CD14-positive monocyte (primary cell): Measurements from ENCODE around the gene NAT9. TPM values are rescaled to one million over a fixed set of nuclear protein-coding genes. Genes with fewer than 3 reads are reported as not detected.

Source experiments
- DNase-seq, 3 donors: peaks; one replicate each; pipeline ENCODE4 v3.0.0-alpha.2; 2011 to 2022
- H2AFZ ChIP-seq: 2 replicates; pipeline ENCODE4 v1.6.0; 2012; ENCODE audit warnings: mild to moderate bottlenecking, low read depth, low read length, inconsistent platforms; ENCODE audit not compliant: insufficient read depth, poor library complexity, severe bottlenecking
- H3K27ac ChIP-seq, 2 donors: 1 replicate in 1 of 2; 2 replicates in 1 of 2; pipeline ENCODE4 v1.5.1; 2012 to 2013; ENCODE audit warnings: low read length in 2 of 2, control low read depth in 1 of 2, inconsistent platforms in 1 of 2, low read depth in 1 of 2, mild to moderate bottlenecking in 1 of 2
- H3K27me3 ChIP-seq, 2 donors: one replicate each; pipeline versions ENCODE4 v1.6.0 to v1.6.1; 2011 to 2013; ENCODE audit warnings: low read length in 2 of 2; ENCODE audit not compliant: control insufficient read depth in 2 of 2, insufficient read depth in 2 of 2
- H3K36me3 ChIP-seq, 2 donors: replicated peaks in 1 of 2; 1 replicate in 1 of 2; 2 replicates in 1 of 2; pipeline versions ENCODE4 v1.5.1 to v1.6.1; 2012 to 2013; ENCODE audit warnings: low read length in 2 of 2, control low read depth in 1 of 2, inconsistent platforms in 1 of 2, mild to moderate bottlenecking in 1 of 2; ENCODE audit not compliant: insufficient read depth in 2 of 2, control insufficient read depth in 1 of 2
- H3K4me1 ChIP-seq, 2 donors: 1 replicate in 1 of 2; 2 replicates in 1 of 2; pipeline versions ENCODE4 v1.5.1 to v1.6.1; 2012 to 2013; ENCODE audit warnings: low read length in 2 of 2, control low read depth in 1 of 2, inconsistent platforms in 1 of 2, mild to moderate bottlenecking in 1 of 2, moderate library complexity in 1 of 2; ENCODE audit not compliant: insufficient read depth in 2 of 2, control insufficient read depth in 1 of 2
- H3K4me2 ChIP-seq: replicated peaks from 2 replicates; pipeline ENCODE3; 2012; ENCODE audit warnings: low read length, moderate library complexity, mild to moderate bottlenecking; ENCODE audit not compliant: poor library complexity, severe bottlenecking; ENCODE audit errors: extremely low read depth
- H3K4me3 ChIP-seq, 3 experiments: fragments of 200-600 bp in 1 of 3; sonication (generic) in 1 of 3; replicated peaks in 1 of 3; 1 replicate in 2 of 3; 2 replicates in 1 of 3; pipeline ENCODE4 v1.5.1; 2011 to 2013; ENCODE audit warnings: low read length in 3 of 3, mild to moderate bottlenecking in 3 of 3, control low read depth in 2 of 3, low read depth in 2 of 3, inconsistent platforms in 1 of 3, moderate library complexity in 1 of 3
- H3K79me2 ChIP-seq: 2 replicates; pipeline ENCODE4 v1.6.0; 2012; ENCODE audit warnings: mild to moderate bottlenecking, control low read depth, inconsistent platforms, low read length, moderate library complexity; ENCODE audit not compliant: insufficient read depth
- H3K9ac ChIP-seq: 2 replicates; pipeline ENCODE4 v1.6.0; 2017; ENCODE audit warnings: low read length, mild to moderate bottlenecking; ENCODE audit not compliant: insufficient read depth, poor library complexity, severe bottlenecking
- H3K9me3 ChIP-seq, 2 donors: replicated peaks in 1 of 2; 1 replicate in 1 of 2; 2 replicates in 1 of 2; pipeline versions ENCODE4 v1.5.1 to v1.6.1; 2012 to 2013; ENCODE audit warnings: low read length in 2 of 2, control low read depth in 1 of 2; ENCODE audit not compliant: control insufficient read depth in 1 of 2, insufficient read depth in 1 of 2
- H4K20me1 ChIP-seq: 2 replicates; pipeline ENCODE4 v1.6.0; 2012; ENCODE audit warnings: mild to moderate bottlenecking, low read length, control low read depth, moderate library complexity; ENCODE audit not compliant: insufficient read depth
- H3K27ac Mint-ChIP-seq, 7 donors: one replicate each; pipeline ENCODE4 v1.8.0; 2020; ENCODE audit warnings: mild to moderate bottlenecking in 7 of 7, mixed read lengths in 7 of 7, moderate library complexity in 6 of 7, inconsistent platforms in 2 of 7
- H3K27me3 Mint-ChIP-seq, 3 donors: one replicate each; pipeline ENCODE4 v1.8.0; 2021 to 2022; ENCODE audit warnings: low read depth in 3 of 3, mild to moderate bottlenecking in 3 of 3, mixed read lengths in 3 of 3, moderate library complexity in 3 of 3, inconsistent platforms in 1 of 3
- H3K36me3 Mint-ChIP-seq, 2 donors: one replicate each; pipeline ENCODE4 v1.8.0; 2020; ENCODE audit warnings: mixed read lengths in 2 of 2, inconsistent platforms in 1 of 2, mild to moderate bottlenecking in 1 of 2
- H3K4me1 Mint-ChIP-seq: one replicate; pipeline ENCODE4 v1.8.0; 2020; ENCODE audit warnings: mild to moderate bottlenecking, mixed read lengths
- H3K4me3 Mint-ChIP-seq, 2 donors: one replicate each; pipeline ENCODE4 v1.8.0; 2020; ENCODE audit warnings: mild to moderate bottlenecking in 2 of 2, mixed read lengths in 2 of 2, moderate library complexity in 1 of 2
- H3K9me3 Mint-ChIP-seq, 7 donors: one replicate each; pipeline ENCODE4 v1.8.0; 2020 to 2022; ENCODE audit warnings: mixed read lengths in 7 of 7, mild to moderate bottlenecking in 6 of 7, moderate library complexity in 6 of 7, inconsistent platforms in 2 of 7
- CTCF ChIP-seq: fragments of 200-600 bp; IDR thresholded peaks from one replicate; pipeline ENCODE4 v1.8.0; 2022; ENCODE audit warnings: antibody characterized with exemption, mild to moderate bottlenecking
- WGBS: methylation state at CpG from one replicate; pipeline ENCODE4 v1.1.5; 2013; ENCODE audit warnings: missing lambda C conversion rate; ENCODE audit not compliant: insufficient coverage; 5-methylcytosine and 5-hydroxymethylcytosine counted together
- intact Hi-C, 2 donors: fragments of 100-400 bp; cut with micrococcal nuclease; formaldehyde crosslinking; loops; one replicate each; pipeline versions ENCODE4 v1.15.0 to v1.15.1; 2023
- polyA plus RNA-seq, 3 donors: library from polyadenylated mRNA; depleted of rRNA in 1 of 3; unstranded in 2 of 3; stranded (reverse) in 1 of 3; fragments of 300-500 nt in 2 of 3; fragments of >200 nt in 1 of 3; fragmentation: Illumina TruSeq in 2 of 3; gene quantifications; 1 replicate in 2 of 3; 2 replicates in 1 of 3; pipeline ENCODE4 v1.2.3, GENCODE V29; 2012 to 2021

Gene NAT9
- polyA plus RNA-seq, 3 donors = 7.1 to 95.6 (median 7.8) TPM

- H3K27me3 ChIP-seq = no peaks in the 10 kb centered on the region
- no peak overlapping the region for H2AFZ ChIP-seq
- H4K20me1 ChIP-seq = peaks cover 75% of the 10 kb centered on the region
- no peak overlapping the region for H3K4me3 ChIP-seq
- intact Hi-C loops = no loop called here
- no peaks in the 10 kb centered on the region for H3K9me3 Mint-ChIP-seq
- H3K4me1 ChIP-seq = peaks cover 65 to 79% of the 10 kb centered on the region in 2 donors
- H3K9ac ChIP-seq = no peak overlapping the region
- H3K79me2 ChIP-seq = peaks cover 12% of the 10 kb centered on the region
- DNase-seq = no peak
- H3K36me3 ChIP-seq = peaks cover 7 to 33% of the 10 kb centered on the region in 2 donors
- no peaks in the 10 kb centered on the region for H3K9me3 ChIP-seq
- no peak overlapping the region for H3K4me2 ChIP-seq
- no peak for TF ChIP-seq CTCF
- no peak overlapping the region for H3K27ac ChIP-seq
- WGBS = 86% methylated on average over 10 of the region's 15 CpGs
- H3K4me1 Mint-ChIP-seq = peaks cover 81% of the 10 kb centered on the region
- H3K4me3 Mint-ChIP-seq = no peak overlapping the region
- H3K36me3 Mint-ChIP-seq = peaks cover 55 to 74% of the 10 kb centered on the region in 2 donors
- peaks cover 0 to 8% (median 2%) of the 10 kb centered on the region in 3 donors for H3K27me3 Mint-ChIP-seq
- no peak overlapping the region for H3K27ac Mint-ChIP-seq
These were observed 34.7 kb upstream of the NAT9 start for GRCh38 chr17:74810699-74811485.

GRCh38 chr17:74808714-74809430 lies 32.7 kb upstream of the NAT9 start:
- Histone ChIP-seq H3K4me2 (peak overlapping the region; percentile 49), H3K27ac (no peak overlapping the region), H3K27me3 (no peaks in the 10 kb centered on the region), H3K79me2 (peaks cover 12% of the 10 kb centered on the region), H2AFZ (no peak overlapping the region), H3K4me1 (peaks cover 58 to 71% of the 10 kb centered on the region in 2 donors), H4K20me1 (peaks cover 77% of the 10 kb centered on the region), H3K9ac (no peak overlapping the region), H3K4me3 (peak overlapping the region in 1 of 3 experiments; percentile 33), H3K9me3 (no peaks in the 10 kb centered on the region), H3K36me3 (peaks cover 19 to 39% of the 10 kb centered on the region in 2 donors)
- TF ChIP-seq CTCF = no peak
- intact Hi-C loops = loop anchor here in 1 of 2 donors (5.0 kb wide), 1 partner anchor 43 kb away; no protein-coding TSS in a partner anchor
- DNase-seq = peak; percentile 42 to 56 (median 52)
- H3K4me3 Mint-ChIP-seq = peak overlapping the region; percentile 20 to 65
- WGBS = 31% methylated on average over 10 of the region's 17 CpGs
- H3K36me3 Mint-ChIP-seq = peaks cover 59 to 79% of the 10 kb centered on the region in 2 donors
- H3K9me3 Mint-ChIP-seq = no peaks in the 10 kb centered on the region
- H3K27me3 Mint-ChIP-seq = peaks cover 2 to 7% (median 4%) of the 10 kb centered on the region in 3 donors
- peaks cover 71% of the 10 kb centered on the region for H3K4me1 Mint-ChIP-seq
- no peak overlapping the region for H3K27ac Mint-ChIP-seq
